ENCODE data around the gene TMEM129. TPM values are rescaled to one million over a fixed set of nuclear protein-coding genes. Genes with fewer than 3 reads are reported as not detected.

The TMEM129 gene
- total RNA-seq, 1 donor from 2014 or later: 26.0 TPM

- no peak for DNase-seq (ENCODE audit: low spot score)
Observed at GRCh38 chr4:1669270-1669669, 51.9 kb downstream of the TMEM129 start.

DNA sequence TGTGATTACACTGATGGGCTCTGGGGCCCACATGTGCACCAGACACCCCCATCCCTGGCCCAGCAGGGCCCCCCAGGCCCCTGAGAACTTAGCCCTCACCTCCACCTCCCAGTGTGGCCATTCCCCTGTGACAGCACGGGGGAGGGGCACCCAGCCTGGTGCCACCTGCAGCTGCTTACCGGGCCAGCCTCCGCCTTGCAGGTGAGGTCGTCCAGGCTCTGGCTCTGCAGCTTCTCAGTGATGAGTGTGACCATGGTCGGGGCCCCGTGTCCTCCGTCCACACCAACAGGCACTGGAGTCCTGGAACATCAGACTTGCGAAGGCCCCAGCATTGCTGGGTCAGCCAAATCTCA, 52.7 kb downstream of the TMEM129 start:
- DNase-seq (ENCODE audit: low spot score): no peak

DNA sequence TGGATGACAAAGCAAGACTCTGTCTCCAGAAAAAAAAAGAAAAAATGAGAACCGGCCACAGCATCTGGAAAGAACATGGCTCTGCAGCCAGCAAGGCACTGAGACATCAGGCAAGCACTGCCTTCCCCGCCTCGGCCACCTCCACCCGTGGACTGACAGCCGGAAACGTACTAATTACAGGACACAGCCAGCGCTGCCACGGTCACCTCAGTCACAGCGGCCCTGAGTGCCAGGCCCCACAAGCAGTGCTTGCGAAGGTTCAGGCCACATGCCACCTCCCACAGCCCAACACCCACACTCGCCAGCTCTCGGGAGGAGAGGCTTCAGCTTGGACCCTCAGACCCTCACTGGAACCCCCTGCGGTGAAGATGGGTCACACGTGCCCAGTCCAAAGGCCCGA, 53.9 kb downstream of the TMEM129 start:
- DNase-seq (ENCODE audit: low spot score): no peak

GRCh38 chr4:1666391-1666790, 54.7 kb downstream of the TMEM129 start:
- no peak for DNase-seq (ENCODE audit: low spot score)

Other genes starting within 250 kb of the TMEM129 start
- gene FAM53A, start 37.0 kb downstream of the TMEM129 start, total RNA-seq (ENCODE audit: insufficient read depth, low replicate concordance): not detected
- gene SLBP, start 9.0 kb downstream of the TMEM129 start, total RNA-seq (ENCODE audit: insufficient read depth, low replicate concordance): 28.6 TPM
- 12.0 TPM for gene TACC3, start 198 bp upstream of the TMEM129 start, total RNA-seq (ENCODE audit: insufficient read depth, low replicate concordance)
- 66.2 TPM for gene FGFR3, start 72.0 kb upstream of the TMEM129 start, total RNA-seq (ENCODE audit: insufficient read depth, low replicate concordance)
- 37.6 TPM for gene LETM1, start 134.8 kb upstream of the TMEM129 start, total RNA-seq (ENCODE audit: insufficient read depth, low replicate concordance)
- gene NSD2, start 150.1 kb upstream of the TMEM129 start, total RNA-seq (ENCODE audit: insufficient read depth, low replicate concordance): 25.5 TPM

Measured in umbilical cord (tissue), 2 donors.